K562 (cell line): ENCODE data around the gene CUTA. TPM values are rescaled to one million over a fixed set of nuclear protein-coding genes. Genes with fewer than 3 reads are reported as not detected.

Experiments used
- ATF6 ChIP-seq: sonication (generic); formaldehyde crosslinking; IDR thresholded peaks from 2 replicates; pipeline ENCODE4 v1.4.0; 2020; ENCODE audit warnings: mild to moderate bottlenecking, missing genetic modification reagents
- CBX5 ChIP-seq: IDR thresholded peaks from 2 replicates; pipeline ENCODE4 v1.6.1; 2014; ENCODE audit warnings: low read depth, borderline replicate concordance
- ELF1 ChIP-seq: fragments of 200-800 bp; sonication (Bioruptor generic); IDR thresholded peaks from 2 replicates; pipeline ENCODE4 v1.6.1; 2016; ENCODE audit warnings: missing genetic modification characterization, missing compliant biosample characterization
- HCFC1 ChIP-seq: IDR thresholded peaks from 2 replicates; pipeline ENCODE4 v1.6.1; 2012; ENCODE audit warnings: low read depth, low read length, improper control_type of control experiment
- HLTF ChIP-seq: fragments of 450-650 bp; IDR thresholded peaks from 2 replicates; pipeline ENCODE4 v1.6.1; 2016
- MNT ChIP-seq, 2 experiments: fragments of 450-650 bp; conservative IDR thresholded peaks; 2 replicates each; pipeline ENCODE4 v1.6.1; 2017; ENCODE audit warnings: mild to moderate bottlenecking in 2 of 2, moderate library complexity in 2 of 2
- PRDM10 ChIP-seq: fragments of 450-650 bp; IDR thresholded peaks from 2 replicates; pipeline ENCODE4 v1.6.1; 2018; ENCODE audit not compliant: partially characterized antibody
- RBBP5 ChIP-seq: fragments of 200-600 bp; sonication (generic); IDR thresholded peaks from 2 replicates; pipeline ENCODE4 v1.6.1; 2012; ENCODE audit warnings: borderline replicate concordance, mild to moderate bottlenecking, low read length, control low read depth, inconsistent platforms; ENCODE audit not compliant: insufficient read depth, poor library complexity, severe bottlenecking
- RHOXF2B ChIP-seq: fragments of 250-450 bp; sonication (Bioruptor Pico); conservative IDR thresholded peaks from 2 replicates; pipeline ENCODE4 v1.5.1; 2021
- SMARCA5 ChIP-seq: fragments of 450-650 bp; IDR thresholded peaks from 2 replicates; pipeline ENCODE4 v1.6.1; 2016
- STAG1 ChIP-seq: sonication (generic); formaldehyde crosslinking; IDR thresholded peaks from 2 replicates; pipeline ENCODE4 v1.5.0; 2020; ENCODE audit warnings: missing genetic modification reagents, borderline replicate concordance
- THAP12 ChIP-seq: fragments of 250-450 bp; sonication (Bioruptor Pico); IDR thresholded peaks from 2 replicates; pipeline ENCODE4 v1.9.0; 2021; ENCODE audit warnings: mild to moderate bottlenecking, inconsistent platforms
- ZBTB9 ChIP-seq: fragments of 450-650 bp; formaldehyde crosslinking; IDR thresholded peaks from 2 replicates; pipeline ENCODE4 v1.4.0; 2020; ENCODE audit warnings: mild to moderate bottlenecking, moderate library complexity
- ZNF699 ChIP-seq: fragments of 250-450 bp; sonication (Bioruptor Pico); IDR thresholded peaks from 2 replicates; pipeline ENCODE4 v1.8.0; 2021; ENCODE audit warnings: mild to moderate bottlenecking, moderate library complexity; ENCODE audit not compliant: insufficient replicate concordance
- polyA plus RNA-seq, 8 experiments: library from polyadenylated mRNA; depleted of rRNA in 4 of 8; stranded (reverse) in 5 of 8; unstranded in 3 of 8; fragments of >200 nt; fragmentation: Nextera tagmentation in 2 of 8; fragmentation: Illumina TruSeq in 1 of 8; extraction: Ambion mirVana in 2 of 8; extraction: Trizol in 1 of 8; gene quantifications; 2 replicates each; pipeline versions ENCODE4 v1.2.1 to v1.2.3, GENCODE V29; 2011 to 2014; ENCODE audit warnings: inconsistent platforms in 1 of 8, missing spikeins in 1 of 8
- total RNA-seq, 7 experiments: library from RNA; depleted of rRNA in 6 of 7; stranded (reverse); fragments of >200 nt in 6 of 7; fragmentation: Illumina TruSeq in 2 of 7; extraction: Trizol in 2 of 7; gene quantifications; 2 replicates each; pipeline versions ENCODE4 v1.2.1 to v1.2.3, GENCODE V29; 2011 to 2021; ENCODE audit warnings: low replicate concordance in 1 of 7

The CUTA gene
- total and polyA plus RNA-seq, 9 of the 15 experiments (the other 6 are each of a cell fraction or from before 2014, with no cell fraction given) = 166 to 682 (median 310) TPM

- TF ChIP-seq PRDM10 (no peak), ELF1 (tag) (no peak), THAP12 (CRISPR knock-in tag) (peak; percentile 38; the same call in 1 of the 2 replicates), ZBTB9 (CRISPR knock-in tag) (no peak), STAG1 (CRISPR knock-in tag) (no peak), ZNF699 (no peak), HLTF (peak; percentile 96), MNT (conservative IDR thresholded peaks at IDR 0.05) (no peak), RHOXF2B (CRISPR knock-in tag) (no peak), RBBP5 (peak; percentile 65), ATF6 (no peak), SMARCA5 (peak; percentile 72; the same call in 1 of the 2 replicates), CBX5 (no peak), HCFC1 (no peak)
These were observed 7.2 kb upstream of the CUTA start (continued) for GRCh38 chr6:33424855-33425667.
